HL-60 (cell line): ENCODE measurements around the gene BSG.

ENCODE experiments used
- GABPA ChIP-seq: IDR thresholded peaks from 2 replicates; pipeline ENCODE4 v1.6.1; 2012; ENCODE audit warnings: low read depth
- POLR2AphosphoS5 ChIP-seq: IDR thresholded peaks from 2 replicates; pipeline ENCODE4 v1.6.1; 2012; ENCODE audit warnings: low read depth
- SPI1 ChIP-seq: IDR thresholded peaks from 2 replicates; pipeline ENCODE4 v1.6.1; 2012; ENCODE audit warnings: low read depth, mild to moderate bottlenecking, borderline replicate concordance
- TF ChIP-seq, protein P1 (sequence below): IDR thresholded peaks from one replicate; pipeline ENCODE4 v1.5.1; 2011; ENCODE audit warnings: low read length, control low read depth, inconsistent platforms; ENCODE audit not compliant: insufficient read depth
- TF ChIP-seq, protein P2 (sequence below): IDR thresholded peaks from 2 replicates; pipeline ENCODE4 v1.6.1; 2012; ENCODE audit warnings: low read depth; ENCODE audit not compliant: insufficient replicate concordance

DNA sequence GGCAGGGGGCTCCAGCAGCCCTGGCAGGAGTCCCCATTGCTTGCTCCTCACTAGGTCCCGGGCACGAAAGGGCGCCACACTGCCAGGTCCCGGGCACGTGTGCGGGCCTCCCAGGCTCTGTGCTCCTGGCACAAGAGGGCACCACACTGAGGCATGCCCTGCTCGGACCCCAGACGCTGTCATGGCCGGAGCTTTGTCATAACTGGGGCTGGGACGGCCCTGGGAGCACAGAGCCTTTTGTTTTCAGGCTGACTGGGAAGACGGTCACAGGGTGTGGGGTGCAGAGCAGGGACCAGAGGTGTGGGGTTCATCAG lies 7.4 kb downstream of the BSG start:
- TF ChIP-seq GABPA (no peak), POLR2AphosphoS5 (no peak), SPI1 (no peak)
- TF ChIP-seq, protein P1, sequence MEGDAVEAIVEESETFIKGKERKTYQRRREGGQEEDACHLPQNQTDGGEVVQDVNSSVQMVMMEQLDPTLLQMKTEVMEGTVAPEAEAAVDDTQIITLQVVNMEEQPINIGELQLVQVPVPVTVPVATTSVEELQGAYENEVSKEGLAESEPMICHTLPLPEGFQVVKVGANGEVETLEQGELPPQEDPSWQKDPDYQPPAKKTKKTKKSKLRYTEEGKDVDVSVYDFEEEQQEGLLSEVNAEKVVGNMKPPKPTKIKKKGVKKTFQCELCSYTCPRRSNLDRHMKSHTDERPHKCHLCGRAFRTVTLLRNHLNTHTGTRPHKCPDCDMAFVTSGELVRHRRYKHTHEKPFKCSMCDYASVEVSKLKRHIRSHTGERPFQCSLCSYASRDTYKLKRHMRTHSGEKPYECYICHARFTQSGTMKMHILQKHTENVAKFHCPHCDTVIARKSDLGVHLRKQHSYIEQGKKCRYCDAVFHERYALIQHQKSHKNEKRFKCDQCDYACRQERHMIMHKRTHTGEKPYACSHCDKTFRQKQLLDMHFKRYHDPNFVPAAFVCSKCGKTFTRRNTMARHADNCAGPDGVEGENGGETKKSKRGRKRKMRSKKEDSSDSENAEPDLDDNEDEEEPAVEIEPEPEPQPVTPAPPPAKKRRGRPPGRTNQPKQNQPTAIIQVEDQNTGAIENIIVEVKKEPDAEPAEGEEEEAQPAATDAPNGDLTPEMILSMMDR, result no peak
- TF ChIP-seq, protein P2, sequence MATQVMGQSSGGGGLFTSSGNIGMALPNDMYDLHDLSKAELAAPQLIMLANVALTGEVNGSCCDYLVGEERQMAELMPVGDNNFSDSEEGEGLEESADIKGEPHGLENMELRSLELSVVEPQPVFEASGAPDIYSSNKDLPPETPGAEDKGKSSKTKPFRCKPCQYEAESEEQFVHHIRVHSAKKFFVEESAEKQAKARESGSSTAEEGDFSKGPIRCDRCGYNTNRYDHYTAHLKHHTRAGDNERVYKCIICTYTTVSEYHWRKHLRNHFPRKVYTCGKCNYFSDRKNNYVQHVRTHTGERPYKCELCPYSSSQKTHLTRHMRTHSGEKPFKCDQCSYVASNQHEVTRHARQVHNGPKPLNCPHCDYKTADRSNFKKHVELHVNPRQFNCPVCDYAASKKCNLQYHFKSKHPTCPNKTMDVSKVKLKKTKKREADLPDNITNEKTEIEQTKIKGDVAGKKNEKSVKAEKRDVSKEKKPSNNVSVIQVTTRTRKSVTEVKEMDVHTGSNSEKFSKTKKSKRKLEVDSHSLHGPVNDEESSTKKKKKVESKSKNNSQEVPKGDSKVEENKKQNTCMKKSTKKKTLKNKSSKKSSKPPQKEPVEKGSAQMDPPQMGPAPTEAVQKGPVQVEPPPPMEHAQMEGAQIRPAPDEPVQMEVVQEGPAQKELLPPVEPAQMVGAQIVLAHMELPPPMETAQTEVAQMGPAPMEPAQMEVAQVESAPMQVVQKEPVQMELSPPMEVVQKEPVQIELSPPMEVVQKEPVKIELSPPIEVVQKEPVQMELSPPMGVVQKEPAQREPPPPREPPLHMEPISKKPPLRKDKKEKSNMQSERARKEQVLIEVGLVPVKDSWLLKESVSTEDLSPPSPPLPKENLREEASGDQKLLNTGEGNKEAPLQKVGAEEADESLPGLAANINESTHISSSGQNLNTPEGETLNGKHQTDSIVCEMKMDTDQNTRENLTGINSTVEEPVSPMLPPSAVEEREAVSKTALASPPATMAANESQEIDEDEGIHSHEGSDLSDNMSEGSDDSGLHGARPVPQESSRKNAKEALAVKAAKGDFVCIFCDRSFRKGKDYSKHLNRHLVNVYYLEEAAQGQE, result no peak
